GM12873 (cell line): ENCODE measurements around the gene MARCHF9.

ENCODE experiments used
- CTCF ChIP-seq: IDR thresholded peaks from 2 replicates; pipeline ENCODE4 v1.5.1; 2012; ENCODE audit warnings: low read depth, mild to moderate bottlenecking, moderate library complexity, low read length, control low read depth; ENCODE audit not compliant: insufficient read depth; ENCODE audit errors: missing control alignments

MARCHF9 gene

GRCh38 chr12:57723630-57723962 lies 31.3 kb upstream of the MARCHF9 start:
- no peak for TF ChIP-seq CTCF

GRCh38 chr12:57724003-57724935 lies 30.6 kb upstream of the MARCHF9 start:
- TF ChIP-seq CTCF = no peak

- TF ChIP-seq CTCF = no peak
Measured at GRCh38 chr12:57724936-57725740, 29.8 kb upstream of the MARCHF9 start.

DNA sequence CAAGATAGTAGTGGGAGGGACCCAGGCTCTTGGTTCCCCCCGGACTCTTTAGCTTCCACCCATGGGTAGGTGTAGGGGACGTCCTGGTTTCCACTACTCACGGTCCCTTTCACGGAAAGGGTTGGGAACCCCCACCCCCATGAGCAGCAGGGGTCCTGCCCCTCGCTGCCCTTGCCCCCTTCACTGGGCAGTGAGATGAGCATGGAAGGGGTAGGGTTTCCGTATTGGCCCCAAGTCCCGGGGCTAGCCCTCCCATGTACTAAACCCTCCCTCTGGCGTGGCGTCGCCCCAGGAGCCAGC lies 29.1 kb upstream of the MARCHF9 start:
- TF ChIP-seq CTCF = no peak

DNA sequence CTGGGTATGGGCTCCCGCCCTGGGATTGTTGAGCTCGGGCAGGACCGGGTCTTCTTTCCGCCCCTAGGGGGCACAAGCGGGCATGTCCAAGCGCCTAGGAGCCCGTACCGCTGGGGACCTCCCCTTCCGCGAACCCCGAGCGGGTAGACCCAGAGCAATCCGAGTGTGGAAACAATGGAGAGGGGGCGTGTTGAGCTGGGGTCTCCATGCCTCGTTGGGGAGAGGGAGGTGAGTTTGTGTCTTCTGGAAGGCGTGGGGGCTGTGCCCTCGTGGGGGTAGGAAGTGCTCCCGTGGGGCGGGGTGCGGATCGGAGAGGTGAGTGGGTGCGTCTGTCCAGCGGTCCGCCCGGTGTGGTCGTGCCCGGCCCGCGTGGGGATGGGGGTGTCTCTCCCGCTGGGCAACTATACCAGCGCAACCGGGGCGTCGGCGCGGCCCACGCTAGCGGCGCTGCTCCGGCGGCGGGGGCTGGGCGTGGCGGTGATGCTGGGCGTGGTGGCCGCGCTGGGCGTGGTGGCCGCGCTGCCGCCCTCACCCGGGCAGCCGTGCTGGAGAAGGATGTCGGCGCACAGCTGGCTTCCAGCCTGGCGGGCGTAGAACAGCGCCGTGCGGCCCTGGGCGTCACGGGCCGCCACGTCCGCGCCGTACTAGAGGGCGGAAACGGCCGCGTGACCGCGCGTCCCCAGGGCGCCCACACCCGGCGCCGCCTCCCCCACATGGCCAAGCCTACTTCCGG lies 28.6 kb upstream of the MARCHF9 start:
- TF ChIP-seq CTCF = peak; percentile 34

GRCh38 chr12:57726884-57727757 lies 27.8 kb upstream of the MARCHF9 start:
- no peak for TF ChIP-seq CTCF
